ENCODE measurements around the gene EIF2S1. TPM values are rescaled to one million over a fixed set of nuclear protein-coding genes. Genes with fewer than 3 reads are reported as not detected.

The EIF2S1 gene
- total RNA-seq, 1 donor from 2014 or later, result 80.1 TPM

DNA sequence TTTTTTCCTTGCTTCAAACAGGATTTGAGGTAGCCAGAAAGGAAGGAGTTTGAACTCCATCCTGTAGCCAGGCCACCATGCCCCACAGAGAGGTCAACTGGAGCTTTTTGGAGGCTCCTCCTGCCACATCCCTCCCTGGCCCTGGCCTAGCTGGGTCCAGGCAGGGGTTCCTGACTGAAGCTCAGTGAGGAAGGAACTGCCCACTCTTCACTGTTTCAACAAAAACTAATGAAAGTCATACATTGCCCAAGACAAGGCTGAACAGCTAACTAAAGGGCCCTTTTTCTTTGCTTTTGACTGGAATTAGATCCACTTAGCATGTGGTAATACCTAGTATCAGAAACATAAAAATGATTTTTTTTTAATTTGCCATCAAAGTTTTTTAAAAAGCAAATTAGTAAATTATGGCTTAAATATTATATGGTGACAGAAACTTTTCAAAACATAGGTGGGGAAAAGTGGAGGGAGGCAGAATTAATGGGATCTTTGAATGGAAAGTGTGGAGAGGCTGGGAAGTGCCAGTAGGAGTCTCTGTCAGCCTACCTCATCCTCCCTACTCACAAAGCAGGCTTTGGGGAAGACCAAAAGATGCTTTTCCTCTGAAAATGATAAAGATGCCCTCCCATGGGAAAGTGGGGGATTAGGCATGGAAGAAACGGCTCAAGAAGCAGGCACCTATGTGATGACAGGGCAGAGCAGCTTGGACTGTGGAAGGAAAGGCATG, 29.8 kb downstream of the EIF2S1 start:
- DNase-seq, result no peak
- intact Hi-C loops (cut with DNase I), result no loop called here
- Histone ChIP-seq H3K9me3 (no peaks in the 10 kb centered on the region), H3K27me3 (no peaks in the 10 kb centered on the region), H3K4me3 (no peak overlapping the region), H3K27ac (no peak overlapping the region), H3K36me3 (peaks cover 25% of the 10 kb centered on the region), H3K4me1 (no peaks in the 10 kb centered on the region)
- TF ChIP-seq, protein P1, sequence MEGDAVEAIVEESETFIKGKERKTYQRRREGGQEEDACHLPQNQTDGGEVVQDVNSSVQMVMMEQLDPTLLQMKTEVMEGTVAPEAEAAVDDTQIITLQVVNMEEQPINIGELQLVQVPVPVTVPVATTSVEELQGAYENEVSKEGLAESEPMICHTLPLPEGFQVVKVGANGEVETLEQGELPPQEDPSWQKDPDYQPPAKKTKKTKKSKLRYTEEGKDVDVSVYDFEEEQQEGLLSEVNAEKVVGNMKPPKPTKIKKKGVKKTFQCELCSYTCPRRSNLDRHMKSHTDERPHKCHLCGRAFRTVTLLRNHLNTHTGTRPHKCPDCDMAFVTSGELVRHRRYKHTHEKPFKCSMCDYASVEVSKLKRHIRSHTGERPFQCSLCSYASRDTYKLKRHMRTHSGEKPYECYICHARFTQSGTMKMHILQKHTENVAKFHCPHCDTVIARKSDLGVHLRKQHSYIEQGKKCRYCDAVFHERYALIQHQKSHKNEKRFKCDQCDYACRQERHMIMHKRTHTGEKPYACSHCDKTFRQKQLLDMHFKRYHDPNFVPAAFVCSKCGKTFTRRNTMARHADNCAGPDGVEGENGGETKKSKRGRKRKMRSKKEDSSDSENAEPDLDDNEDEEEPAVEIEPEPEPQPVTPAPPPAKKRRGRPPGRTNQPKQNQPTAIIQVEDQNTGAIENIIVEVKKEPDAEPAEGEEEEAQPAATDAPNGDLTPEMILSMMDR (IDR thresholded peaks at IDR 0.05), result no peak
- peak; percentile 23 for ATAC-seq

DNA sequence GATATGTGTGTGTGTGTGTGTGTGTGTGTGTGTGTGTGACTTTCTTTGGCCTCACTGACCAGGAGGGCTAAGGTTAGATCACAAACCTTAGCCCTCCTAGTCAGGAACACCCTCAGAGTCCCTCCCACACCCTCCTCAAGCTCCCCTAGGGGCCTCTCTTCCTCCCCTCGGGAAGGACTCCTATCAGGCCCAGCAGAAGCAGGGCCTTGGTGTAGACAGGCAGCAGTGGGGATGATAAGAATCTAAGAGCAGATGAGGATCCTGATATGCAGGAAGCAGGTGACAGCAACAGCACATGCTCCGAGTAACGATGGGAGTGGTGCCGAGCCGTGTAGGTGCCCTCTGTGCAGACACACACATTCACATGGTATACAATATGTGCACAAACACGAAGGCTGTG, 31.1 kb downstream of the EIF2S1 start:
- Histone ChIP-seq H3K27ac (no peak overlapping the region), H3K4me1 (no peaks in the 10 kb centered on the region), H3K9me3 (no peaks in the 10 kb centered on the region), H3K36me3 (peaks cover 13% of the 10 kb centered on the region), H3K27me3 (no peaks in the 10 kb centered on the region), H3K4me3 (no peak overlapping the region)
- DNase-seq (no peak), ATAC-seq (no peak)
- TF ChIP-seq, protein P1 (IDR thresholded peaks at IDR 0.05), result no peak
- intact Hi-C loops (cut with DNase I), result no loop called here

DNA sequence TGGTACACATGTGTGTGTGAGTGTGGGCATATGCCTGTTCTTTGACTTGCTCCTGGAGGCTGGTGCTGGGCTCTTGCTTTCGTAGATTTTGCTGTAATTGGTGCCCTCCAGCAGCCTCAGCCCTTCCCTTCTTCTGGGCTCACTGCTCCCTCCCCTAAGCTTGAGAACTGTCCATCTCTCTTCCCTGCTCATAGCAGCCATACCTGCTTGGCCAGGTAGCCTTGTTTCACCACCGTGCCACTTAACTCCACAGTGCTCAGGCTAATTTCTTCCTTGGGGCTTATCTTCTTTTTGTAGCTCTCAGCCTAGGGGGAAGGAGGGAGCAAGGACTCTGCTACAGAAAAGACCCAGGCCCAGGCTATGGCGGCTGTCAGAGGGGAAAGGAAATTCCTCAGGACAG, 32.0 kb downstream of the EIF2S1 start:
- Histone ChIP-seq H3K36me3 (peaks cover 5% of the 10 kb centered on the region), H3K4me1 (no peaks in the 10 kb centered on the region), H3K9me3 (no peaks in the 10 kb centered on the region), H3K4me3 (no peak overlapping the region), H3K27me3 (no peaks in the 10 kb centered on the region), H3K27ac (no peak overlapping the region)
- no peak for ATAC-seq
- intact Hi-C loops (cut with DNase I), result no loop called here
- TF ChIP-seq, protein P1 (IDR thresholded peaks at IDR 0.05), result no peak
- no peak for DNase-seq

DNA sequence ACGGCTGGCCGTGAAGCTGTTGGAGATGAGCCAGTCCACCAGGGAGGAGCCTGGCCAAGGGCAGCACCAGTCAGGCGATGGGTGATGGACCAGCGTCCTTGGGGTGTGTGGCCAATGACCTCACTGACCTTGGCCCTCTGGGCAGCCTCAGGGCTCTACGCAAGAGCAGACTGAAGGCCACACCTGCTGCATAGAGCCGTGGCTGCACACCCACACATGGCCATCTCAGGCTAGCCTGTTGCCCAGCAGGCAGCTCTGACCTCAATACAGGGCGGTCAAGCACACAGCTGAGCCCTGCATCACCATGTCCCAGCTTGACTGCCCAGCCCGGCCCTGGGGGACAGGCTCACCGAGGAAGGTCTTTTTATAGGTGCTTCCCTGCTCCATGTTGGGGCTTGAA, 32.7 kb downstream of the EIF2S1 start:
- Histone ChIP-seq H3K4me1 (no peaks in the 10 kb centered on the region), H3K27me3 (no peaks in the 10 kb centered on the region), H3K9me3 (no peaks in the 10 kb centered on the region), H3K4me3 (no peak overlapping the region), H3K36me3 (no peaks in the 10 kb centered on the region), H3K27ac (no peak overlapping the region)
- DNase-seq, result no peak
- intact Hi-C loops (cut with DNase I), result no loop called here
- TF ChIP-seq, protein P1 (IDR thresholded peaks at IDR 0.05), result no peak
- ATAC-seq, result no peak

DNA sequence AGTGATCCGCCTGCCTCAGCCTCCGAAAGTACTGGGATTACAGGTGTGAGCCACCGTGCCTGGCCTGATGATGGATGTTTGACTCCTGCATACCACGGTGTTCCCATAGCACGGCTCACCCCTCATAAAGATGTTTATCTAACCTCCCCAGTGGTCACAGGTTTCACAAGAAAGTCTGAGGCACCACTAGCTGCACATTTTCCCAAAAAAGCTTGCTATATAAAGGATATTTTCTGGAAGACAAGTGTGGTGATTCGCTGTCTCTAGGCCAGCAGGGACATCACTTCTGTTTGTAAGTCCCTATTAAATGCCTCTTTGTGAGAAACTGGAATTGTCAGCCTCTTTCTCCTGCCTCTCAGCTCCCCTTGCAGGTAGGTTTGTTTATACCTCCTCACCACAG, 33.6 kb downstream of the EIF2S1 start:
- no peak for ATAC-seq
- Histone ChIP-seq H3K4me1 (no peaks in the 10 kb centered on the region), H3K27me3 (no peaks in the 10 kb centered on the region), H3K9me3 (no peaks in the 10 kb centered on the region), H3K36me3 (no peaks in the 10 kb centered on the region), H3K4me3 (no peak overlapping the region), H3K27ac (no peak overlapping the region)
- intact Hi-C loops (cut with DNase I), result no loop called here
- TF ChIP-seq, protein P1 (IDR thresholded peaks at IDR 0.05), result no peak
- no peak for DNase-seq
